ENCODE measurements around the gene STIP1. TPM values are rescaled to one million over a fixed set of nuclear protein-coding genes. Genes with fewer than 3 reads are reported as not detected.
A peak's percentile ranks its signal among the peaks of the same experiment; 100 is the strongest.

The STIP1 gene
- total RNA-seq, 3 donors from 2014 or later = 439 to 477 (median 457) TPM

DNA sequence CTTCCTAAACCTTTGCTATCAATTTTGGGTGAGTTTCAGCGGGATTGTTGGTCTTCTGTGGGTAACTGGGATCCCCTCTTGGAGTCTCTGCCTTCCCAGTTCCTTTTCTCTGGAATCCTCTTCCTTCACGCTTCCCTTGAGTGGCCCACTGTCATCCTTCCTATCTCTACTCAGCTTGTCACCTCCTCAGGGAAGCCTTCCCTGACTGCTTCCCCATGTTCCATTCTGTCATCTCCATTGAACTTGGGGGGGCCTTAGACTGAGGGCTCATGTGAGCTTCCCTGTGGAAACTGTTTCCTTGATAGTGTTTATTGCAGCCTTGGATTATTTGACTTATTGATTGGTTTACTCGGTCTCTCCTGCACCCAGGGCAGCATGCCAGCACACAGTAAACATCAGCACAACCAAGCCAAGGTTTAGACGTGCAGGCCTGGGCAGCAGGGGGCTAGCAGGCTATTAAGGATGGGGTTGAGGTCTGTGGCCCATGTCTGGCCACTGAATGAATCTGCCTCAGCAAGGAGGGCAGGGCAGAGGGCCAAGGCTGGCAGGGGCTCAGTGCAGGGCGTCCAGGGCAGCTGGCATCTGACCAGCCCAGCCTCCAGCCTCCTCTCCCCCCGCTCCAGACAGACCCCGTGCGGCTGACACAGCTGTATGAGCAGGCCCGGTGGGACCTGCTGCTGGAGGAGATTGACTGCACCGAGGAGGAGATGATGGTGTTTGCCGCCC is 32.8 kb downstream of the STIP1 start:
- Mint-ChIP-seq H3K36me3 (ENCODE audit: insufficient read depth) (peaks cover 15% of the 10 kb centered on the region), H3K4me3 (no peak overlapping the region), H3K9me3 (no peaks in the 10 kb centered on the region), H3K4me1 (ENCODE audit: low read depth) (peaks cover 11% of the 10 kb centered on the region), H3K27me3 (ENCODE audit: low read depth) (no peaks in the 10 kb centered on the region)
- DNase-seq = no peak
- ATAC-seq = no peak

DNA sequence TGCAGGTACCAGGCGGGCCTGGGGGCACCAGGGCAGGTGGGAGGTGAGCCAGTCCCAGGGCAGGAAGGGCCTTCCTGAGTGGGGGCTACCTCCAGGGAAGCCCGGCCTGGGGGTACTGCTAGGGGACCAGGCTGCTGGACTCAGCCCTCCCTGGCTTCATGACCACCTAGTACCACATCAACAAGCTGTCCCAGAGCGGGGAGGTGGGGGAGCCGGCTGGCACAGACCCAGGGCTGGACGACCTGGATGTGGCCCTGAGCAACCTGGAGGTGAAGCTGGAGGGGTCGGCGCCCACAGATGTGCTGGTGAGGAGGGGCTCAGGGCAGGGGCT is 33.3 kb downstream of the STIP1 start:
- H3K9me3 Mint-ChIP-seq = no peaks in the 10 kb centered on the region
- H3K27me3 Mint-ChIP-seq (ENCODE audit: low read depth) = no peaks in the 10 kb centered on the region
- peaks cover 11% of the 10 kb centered on the region for H3K4me1 Mint-ChIP-seq (ENCODE audit: low read depth)
- DNase-seq (no peak), ATAC-seq (no peak)
- no peak overlapping the region for H3K4me3 Mint-ChIP-seq
- H3K36me3 Mint-ChIP-seq (ENCODE audit: insufficient read depth) = peaks cover 14% of the 10 kb centered on the region

DNA sequence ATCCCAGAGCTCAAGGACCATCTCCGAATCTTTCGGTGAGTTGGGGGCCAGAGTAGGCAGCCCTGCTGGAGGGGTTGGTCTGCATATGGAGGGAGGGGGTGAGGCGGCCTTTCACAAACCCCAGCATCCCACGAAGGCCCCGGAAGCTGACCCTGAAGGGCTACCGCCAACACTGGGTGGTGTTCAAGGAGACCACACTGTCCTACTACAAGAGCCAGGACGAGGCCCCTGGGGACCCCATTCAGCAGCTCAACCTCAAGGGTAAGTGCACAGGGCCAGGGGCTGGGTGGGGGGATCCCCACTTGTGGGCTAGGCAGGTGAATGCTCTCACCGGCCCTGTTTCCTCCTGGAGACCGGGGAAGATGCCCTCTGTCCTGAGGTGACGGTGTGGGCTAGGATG is 33.8 kb downstream of the STIP1 start:
- Mint-ChIP-seq H3K27me3 (ENCODE audit: low read depth) (no peaks in the 10 kb centered on the region), H3K4me3 (no peak overlapping the region), H3K9me3 (no peaks in the 10 kb centered on the region), H3K36me3 (ENCODE audit: insufficient read depth) (peaks cover 14% of the 10 kb centered on the region), H3K4me1 (ENCODE audit: low read depth) (peaks cover 10% of the 10 kb centered on the region)
- ATAC-seq = no peak
- no peak for DNase-seq

DNA sequence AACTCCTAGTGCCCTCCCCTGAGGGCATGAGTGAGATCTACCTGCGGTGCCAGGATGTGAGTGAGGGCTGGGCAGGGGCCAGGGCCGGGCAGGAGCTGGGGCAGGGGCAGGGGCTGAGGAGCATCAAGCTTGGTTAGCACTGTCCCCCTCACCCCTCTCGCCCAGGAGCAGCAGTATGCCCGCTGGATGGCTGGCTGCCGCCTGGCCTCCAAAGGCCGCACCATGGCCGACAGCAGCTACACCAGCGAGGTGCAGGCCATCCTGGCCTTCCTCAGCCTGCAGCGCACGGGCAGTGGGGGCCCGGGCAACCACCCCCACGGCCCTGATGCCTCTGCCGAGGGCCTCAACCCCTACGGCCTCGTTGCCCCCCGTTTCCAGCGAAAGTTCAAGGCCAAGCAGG is 34.3 kb downstream of the STIP1 start:
- H3K4me1 Mint-ChIP-seq (ENCODE audit: low read depth) = peaks cover 11% of the 10 kb centered on the region
- H3K27me3 Mint-ChIP-seq (ENCODE audit: low read depth) = no peaks in the 10 kb centered on the region
- ATAC-seq = no peak
- no peak for DNase-seq
- H3K36me3 Mint-ChIP-seq (ENCODE audit: insufficient read depth) = peaks cover 9% of the 10 kb centered on the region
- H3K4me3 Mint-ChIP-seq = no peak overlapping the region
- H3K9me3 Mint-ChIP-seq = no peaks in the 10 kb centered on the region

DNA sequence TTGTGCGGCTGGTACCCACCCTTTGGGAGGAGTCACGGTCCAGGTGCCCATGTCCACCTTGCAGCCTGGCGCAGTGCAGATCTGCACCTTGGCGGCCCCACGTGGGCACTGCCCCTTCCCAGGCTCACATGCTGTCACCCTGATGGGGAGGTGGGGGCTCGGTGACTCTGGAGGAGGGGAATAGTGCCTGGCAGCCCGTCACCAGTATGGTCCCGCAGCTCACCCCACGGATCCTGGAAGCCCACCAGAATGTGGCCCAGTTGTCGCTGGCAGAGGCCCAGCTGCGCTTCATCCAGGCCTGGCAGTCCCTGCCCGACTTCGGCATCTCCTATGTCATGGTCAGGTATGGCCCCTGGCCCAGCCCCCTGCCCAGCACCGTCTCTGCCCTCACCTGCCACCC is 34.8 kb downstream of the STIP1 start:
- Mint-ChIP-seq H3K4me3 (no peak overlapping the region), H3K27me3 (ENCODE audit: low read depth) (no peaks in the 10 kb centered on the region), H3K4me1 (ENCODE audit: low read depth) (peaks cover 13% of the 10 kb centered on the region), H3K36me3 (ENCODE audit: insufficient read depth) (peaks cover 9% of the 10 kb centered on the region), H3K9me3 (no peaks in the 10 kb centered on the region)
- DNase-seq = no peak
- no peak for ATAC-seq

DNA sequence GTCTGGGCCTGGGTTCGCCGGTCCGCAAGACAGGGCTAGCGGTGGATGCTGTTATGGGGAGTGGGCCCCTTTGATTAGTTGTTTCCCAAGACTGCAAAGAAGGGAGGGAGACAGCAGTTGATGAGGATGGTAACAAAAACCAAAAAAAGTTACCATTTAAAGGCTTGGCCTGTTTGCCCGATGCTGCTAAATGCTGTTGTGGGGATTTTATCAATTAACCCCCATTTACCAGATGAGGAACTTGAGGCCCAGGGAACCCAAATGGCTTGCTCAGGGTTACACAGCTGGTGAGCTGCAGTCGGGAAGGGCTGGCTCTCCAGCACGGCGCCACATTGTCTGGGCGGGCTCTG is 36.7 kb downstream of the STIP1 start:
- H3K9me3 Mint-ChIP-seq = no peaks in the 10 kb centered on the region

DNA sequence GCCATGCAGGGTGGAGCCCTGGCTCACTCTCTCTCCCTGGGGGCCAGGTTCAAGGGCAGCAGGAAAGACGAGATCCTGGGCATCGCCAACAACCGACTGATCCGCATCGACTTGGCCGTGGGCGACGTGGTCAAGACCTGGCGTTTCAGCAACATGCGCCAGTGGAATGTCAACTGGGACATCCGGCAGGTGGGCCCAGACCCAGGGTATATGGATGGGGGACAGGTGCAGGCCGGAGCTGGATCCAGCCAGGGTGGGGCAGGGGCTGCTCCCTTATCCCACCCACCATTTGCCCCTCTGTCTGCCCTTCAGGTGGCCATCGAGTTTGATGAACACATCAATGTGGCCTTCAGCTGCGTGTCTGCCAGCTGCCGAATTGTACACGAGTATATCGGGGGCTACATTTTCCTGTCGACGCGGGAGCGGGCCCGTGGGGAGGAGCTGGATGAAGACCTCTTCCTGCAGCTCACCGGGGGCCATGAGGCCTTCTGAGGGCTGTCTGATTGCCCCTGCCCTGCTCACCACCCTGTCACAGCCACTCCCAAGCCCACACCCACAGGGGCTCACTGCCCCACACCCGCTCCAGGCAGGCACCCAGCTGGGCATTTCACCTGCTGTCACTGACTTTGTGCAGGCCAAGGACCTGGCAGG is 37.2 kb downstream of the STIP1 start:
- DNase-seq (no peak), ATAC-seq (no peak)
- no peak overlapping the region for H3K4me3 Mint-ChIP-seq
- H3K36me3 Mint-ChIP-seq (ENCODE audit: insufficient read depth) = peaks cover 5% of the 10 kb centered on the region
- H3K4me1 Mint-ChIP-seq (ENCODE audit: low read depth) = peaks cover 21% of the 10 kb centered on the region
- H3K27me3 Mint-ChIP-seq (ENCODE audit: low read depth) = no peaks in the 10 kb centered on the region
- no peaks in the 10 kb centered on the region for H3K9me3 Mint-ChIP-seq

More for the DNA sequence above, 36.7 kb downstream of the STIP1 start:
- H3K27me3 Mint-ChIP-seq (ENCODE audit: low read depth) = no peaks in the 10 kb centered on the region
- peaks cover 19% of the 10 kb centered on the region for H3K4me1 Mint-ChIP-seq (ENCODE audit: low read depth)
- peaks cover 5% of the 10 kb centered on the region for H3K36me3 Mint-ChIP-seq (ENCODE audit: insufficient read depth)
- no peak overlapping the region for H3K4me3 Mint-ChIP-seq
- ATAC-seq (no peak), DNase-seq (no peak)

DNA sequence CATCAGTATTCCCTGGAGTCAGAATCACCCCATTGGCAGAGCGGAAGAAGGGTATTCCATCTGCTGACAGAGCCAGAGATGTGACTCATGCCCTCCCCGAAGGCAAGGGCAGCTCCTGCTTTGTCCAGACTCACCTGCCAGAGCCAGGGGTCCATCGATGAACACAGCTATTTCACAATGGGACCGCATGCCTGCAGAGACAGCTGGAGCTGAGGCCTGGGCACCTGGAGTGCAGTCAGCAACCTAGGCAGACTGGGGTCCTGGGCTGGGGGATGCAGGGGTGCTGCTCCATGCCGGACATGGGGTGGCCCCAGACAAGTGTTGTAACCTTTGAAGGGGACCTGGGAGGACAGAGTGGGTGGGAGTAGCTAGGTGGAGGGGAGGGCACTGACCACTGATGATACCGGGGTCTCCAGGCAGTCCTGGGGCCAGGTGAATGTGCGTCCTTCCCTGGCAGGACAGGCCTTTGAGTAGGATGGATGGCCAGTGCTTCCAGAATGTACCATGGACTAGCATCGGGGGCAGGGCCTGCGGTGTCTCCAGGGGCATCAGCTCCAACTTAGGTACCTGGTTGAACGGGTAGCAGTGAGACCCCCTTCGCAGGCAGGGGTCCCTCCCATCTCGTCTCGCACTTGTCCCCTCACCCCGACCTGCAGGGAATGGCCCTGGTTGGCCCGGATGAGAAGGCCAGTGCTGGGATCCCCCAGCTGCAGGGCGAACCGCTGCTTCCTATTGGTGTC is 38.4 kb downstream of the STIP1 start:
- Mint-ChIP-seq H3K27me3 (ENCODE audit: low read depth) (no peaks in the 10 kb centered on the region), H3K9me3 (no peaks in the 10 kb centered on the region), H3K36me3 (ENCODE audit: insufficient read depth) (no peaks in the 10 kb centered on the region), H3K4me3 (peak overlapping the region; percentile 86), H3K4me1 (ENCODE audit: low read depth) (peaks cover 28% of the 10 kb centered on the region)
- ATAC-seq (no peak), DNase-seq (no peak)

DNA sequence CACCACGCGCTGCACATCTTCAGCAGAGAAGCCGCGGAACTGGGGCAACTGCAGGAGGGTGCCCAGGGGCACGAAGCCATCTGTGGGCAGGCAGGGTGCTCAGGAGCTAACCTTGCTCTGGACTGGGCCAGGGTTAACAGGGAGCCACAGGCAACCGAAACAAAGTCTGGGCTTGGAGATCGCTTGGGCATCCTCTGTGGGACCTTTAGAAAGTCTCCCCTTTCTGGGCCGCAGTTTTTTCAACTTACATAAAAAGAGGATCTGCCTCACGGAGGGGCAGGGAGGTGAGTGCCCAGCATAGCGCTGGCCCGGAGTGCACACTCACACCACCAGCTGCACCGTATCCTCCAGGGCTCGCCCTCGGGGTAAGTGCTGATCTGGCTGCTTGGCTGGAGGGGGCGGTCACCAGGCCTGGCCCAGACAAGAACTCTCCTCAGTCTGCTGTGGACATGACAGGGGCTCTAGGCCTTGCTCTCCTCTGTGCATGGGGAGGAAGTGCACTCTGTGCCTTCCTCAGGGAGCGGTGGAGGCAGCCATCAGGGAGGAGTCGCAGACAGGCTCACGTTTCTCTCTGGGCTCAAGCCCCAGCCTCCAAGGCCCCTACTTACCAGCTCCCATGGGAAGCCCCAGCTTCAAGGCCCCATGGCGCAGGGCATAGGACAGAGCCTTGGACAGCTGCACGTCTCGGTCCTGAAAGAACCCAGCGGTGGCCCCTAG is 39.1 kb downstream of the STIP1 start:
- DNase-seq = no peak
- H3K36me3 Mint-ChIP-seq (ENCODE audit: insufficient read depth) = no peaks in the 10 kb centered on the region

DNA sequence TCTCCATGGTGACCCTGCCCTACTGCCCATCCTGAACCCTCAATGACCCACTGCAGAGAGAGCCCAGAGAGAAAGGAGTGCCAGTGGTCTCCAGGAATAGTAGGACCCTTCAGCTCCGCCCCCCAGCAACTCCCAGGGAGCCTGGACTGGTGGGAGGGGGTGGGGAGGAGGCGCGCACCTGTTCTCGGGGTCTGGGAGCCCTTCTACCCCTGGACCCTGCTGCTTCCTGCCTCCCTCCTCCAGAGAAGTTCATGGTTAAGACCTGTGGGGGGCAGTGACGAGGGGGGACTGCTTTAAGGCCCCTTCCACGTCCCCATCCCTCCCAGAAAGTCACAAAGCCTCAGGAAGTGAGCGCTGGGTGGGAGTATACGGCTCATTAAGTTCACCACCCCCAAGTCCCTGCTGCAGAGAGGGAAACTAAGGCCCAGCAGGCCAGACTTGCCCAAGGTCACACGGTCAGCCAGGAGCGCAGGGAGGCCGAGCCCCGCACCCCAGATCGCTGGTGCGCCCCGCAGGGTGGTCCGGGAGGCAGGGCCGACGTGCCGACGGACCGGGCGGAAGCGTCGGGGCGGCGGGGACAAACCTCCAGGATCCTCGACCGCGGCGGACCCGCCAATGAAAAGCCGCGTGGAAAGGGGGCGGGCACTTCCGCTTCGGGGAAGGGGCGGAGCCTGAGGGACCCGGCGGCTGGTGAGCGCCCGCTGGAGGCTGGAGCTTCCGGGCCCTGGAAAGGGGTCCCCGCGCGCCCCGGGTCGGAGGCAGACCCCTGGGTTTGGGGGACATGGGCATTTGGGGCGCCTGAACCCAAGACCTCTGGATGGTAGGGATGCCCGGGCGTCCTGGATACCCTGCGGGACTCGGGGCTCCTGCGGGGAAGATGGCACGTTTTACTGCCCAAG is 39.9 kb downstream of the STIP1 start, which contains the start of the genes NUDT22 and TRPT1:
Gene NUDT22, plus strand, starts transcription at position 667 of the 899 bp plus-strand sequence. CDS start 379 bp downstream, outside the sequence.
Gene TRPT1, minus strand, starts transcription at position 579 of the 899 bp plus-strand sequence. Its CDS starts 326 bp downstream, at position 253.
- ATAC-seq (peak; percentile 78 to 80), DNase-seq (peak; percentile 90)
- Mint-ChIP-seq H3K4me1 (ENCODE audit: low read depth) (peaks cover 38% of the 10 kb centered on the region), H3K9me3 (no peaks in the 10 kb centered on the region), H3K36me3 (ENCODE audit: insufficient read depth) (no peaks in the 10 kb centered on the region), H3K4me3 (peak within 1 kb of the TSS; percentile 86), H3K27me3 (ENCODE audit: low read depth) (no peaks in the 10 kb centered on the region)

More for the DNA sequence above, 39.1 kb downstream of the STIP1 start:
- Mint-ChIP-seq H3K9me3 (no peaks in the 10 kb centered on the region), H3K4me1 (ENCODE audit: low read depth) (peaks cover 35% of the 10 kb centered on the region), H3K4me3 (peak overlapping the region; percentile 86), H3K27me3 (ENCODE audit: low read depth) (no peaks in the 10 kb centered on the region)
- no peak for ATAC-seq

DNA sequence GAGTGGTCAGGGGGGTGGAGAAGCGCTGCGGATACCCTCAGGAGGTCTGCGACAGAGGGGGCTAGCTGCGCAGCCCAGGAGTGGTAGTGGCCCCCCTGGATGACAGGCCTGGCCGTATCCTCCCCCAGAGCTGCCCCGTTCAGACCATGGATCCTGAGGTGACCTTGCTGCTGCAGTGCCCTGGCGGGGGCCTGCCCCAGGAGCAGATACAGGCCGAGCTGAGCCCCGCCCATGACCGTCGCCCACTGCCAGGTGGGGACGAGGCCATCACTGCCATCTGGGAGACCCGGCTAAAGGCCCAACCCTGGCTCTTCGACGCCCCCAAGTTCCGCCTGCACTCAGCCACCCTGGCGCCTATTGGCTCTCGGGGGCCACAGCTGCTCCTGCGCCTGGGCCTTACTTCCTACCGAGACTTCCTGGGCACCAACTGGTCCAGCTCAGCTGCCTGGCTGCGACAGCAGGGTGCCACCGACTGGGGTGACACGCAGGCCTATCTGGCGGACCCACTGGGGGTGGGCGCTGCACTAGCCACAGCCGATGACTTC is 40.6 kb downstream of the STIP1 start:
- peaks cover 42% of the 10 kb centered on the region for H3K4me1 Mint-ChIP-seq (ENCODE audit: low read depth)
- H3K9me3 Mint-ChIP-seq = no peaks in the 10 kb centered on the region
- H3K27me3 Mint-ChIP-seq (ENCODE audit: low read depth) = no peaks in the 10 kb centered on the region
- ATAC-seq = peak; percentile 46 to 55
- peak overlapping the region; percentile 86 for H3K4me3 Mint-ChIP-seq
- peak; percentile 38 for DNase-seq
- no peaks in the 10 kb centered on the region for H3K36me3 Mint-ChIP-seq (ENCODE audit: insufficient read depth)

DNA sequence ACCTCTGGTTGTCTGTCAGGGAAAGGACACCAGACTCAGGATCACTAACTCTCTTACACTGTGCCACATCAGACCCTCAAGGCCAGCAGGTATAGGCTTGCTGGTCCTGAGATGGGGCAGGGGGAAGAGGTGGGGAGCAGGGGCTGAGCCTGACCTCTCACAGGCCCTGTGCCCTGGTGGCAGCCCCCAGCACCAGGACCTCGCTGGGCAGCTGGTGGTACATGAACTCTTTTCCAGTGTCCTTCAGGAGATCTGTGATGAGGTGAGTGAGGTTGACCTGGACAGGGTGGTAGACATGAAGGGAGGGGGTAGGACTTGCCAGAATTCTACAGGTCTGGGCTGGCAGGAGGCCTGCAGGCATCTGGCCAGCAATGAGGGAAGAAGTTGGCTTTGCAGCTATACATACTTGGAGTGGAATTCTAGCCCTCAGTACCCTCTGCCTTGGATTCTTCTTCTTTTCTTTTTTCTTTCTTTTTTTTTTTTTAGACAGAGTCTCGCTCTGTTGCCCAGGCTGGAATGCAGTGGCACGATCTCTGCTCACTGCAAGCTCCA is 41.5 kb downstream of the STIP1 start:
- no peaks in the 10 kb centered on the region for H3K36me3 Mint-ChIP-seq (ENCODE audit: insufficient read depth)
- H3K4me3 Mint-ChIP-seq = peak overlapping the region; percentile 86
- no peaks in the 10 kb centered on the region for H3K27me3 Mint-ChIP-seq (ENCODE audit: low read depth)
- DNase-seq (no peak), ATAC-seq (no peak)
- peaks cover 48% of the 10 kb centered on the region for H3K4me1 Mint-ChIP-seq (ENCODE audit: low read depth)
- no peaks in the 10 kb centered on the region for H3K9me3 Mint-ChIP-seq

Measured in activated T-cell treated with anti-CD3 and anti-CD28 coated beads, Interleukin-2, amount 50 U/mL, for 4 hours (primary cell).